OCI-LY7 (cell line): ENCODE measurements around the gene FAM81A. TPM values are rescaled to one million over a fixed set of nuclear protein-coding genes. Genes with fewer than 3 reads are reported as not detected.
"Not testable (repeated sequence)": the region's sequence is repeated elsewhere in the genome, so short reads cannot be mapped to it uniquely, and the experiment has no call there.

ENCODE experiments used
- BruUV-seq: library from RNA; stranded (reverse); fragments of 400-500 nt; replicated peaks from 2 replicates; lab custom pipeline; 2021; lab: Mats Ljungman, UMichigan
- CTCF ChIA-PET: fragments of 300-600 bp; sonication (Branson Sonifier 250); formaldehyde crosslinking; loops from one replicate; lab custom pipeline; 2022; ENCODE audit warnings: antibody characterized with exemption; ENCODE audit not compliant: unreplicated experiment; lab: Charles Lee
- POLR2A ChIA-PET: fragments of 300-600 bp; sonication (Branson Sonifier 250); formaldehyde crosslinking; loops from one replicate; lab custom pipeline; 2022; ENCODE audit warnings: antibody characterized with exemption; lab: Charles Lee
- DNase-seq: peaks from one replicate; pipeline ENCODE4 v3.0.0-alpha.2; 2015; ENCODE audit warnings: low spot score
- H2AFZ ChIP-seq: fragments of 200-600 bp; sonication (generic), shearing (Covaris generic); 2 replicates; pipeline ENCODE4 v1.6.1; 2014; ENCODE audit warnings: mild to moderate bottlenecking, antibody characterized with exemption, low read length, moderate library complexity
- H3K27ac ChIP-seq: fragments of 200-600 bp; sonication (generic); 2 replicates; pipeline ENCODE4 v1.5.1; 2014; ENCODE audit warnings: mixed run types, low read depth, mild to moderate bottlenecking, moderate library complexity, low read length, inconsistent platforms; ENCODE audit not compliant: poor library complexity, severe bottlenecking
- H3K36me3 ChIP-seq: fragments of 200-600 bp; sonication (generic); 2 replicates; pipeline ENCODE4 v1.6.1; 2014; ENCODE audit warnings: mild to moderate bottlenecking, antibody characterized with exemption, low read length, moderate library complexity, mixed read lengths; ENCODE audit not compliant: insufficient read depth
- H3K4me1 ChIP-seq: fragments of 200-600 bp; sonication (generic); 2 replicates; pipeline ENCODE4 v1.5.1; 2014; ENCODE audit warnings: mild to moderate bottlenecking, low read length; ENCODE audit not compliant: insufficient read depth, poor library complexity, severe bottlenecking
- H3K4me2 ChIP-seq: fragments of 200-600 bp; sonication (generic); 2 replicates; pipeline ENCODE4 v1.6.1; 2014; ENCODE audit warnings: mild to moderate bottlenecking, low read length
- H3K4me3 ChIP-seq: fragments of 200-600 bp; sonication (generic); 2 replicates; pipeline ENCODE4 v1.5.1; 2014; ENCODE audit warnings: mild to moderate bottlenecking, low read depth, low read length; ENCODE audit not compliant: poor library complexity, severe bottlenecking
- H3K79me2 ChIP-seq: fragments of 200-600 bp; sonication (generic); 2 replicates; pipeline ENCODE4 v1.6.1; 2016; ENCODE audit warnings: low read depth, mild to moderate bottlenecking, low read length, moderate library complexity, mixed read lengths; ENCODE audit not compliant: insufficient read depth
- H3K9me2 ChIP-seq: fragments of 200-600 bp; sonication (generic); 2 replicates; pipeline ENCODE4 v1.6.1; 2016; ENCODE audit warnings: mild to moderate bottlenecking, low read length, mixed read lengths; ENCODE audit not compliant: insufficient read depth
- H3K9me3 ChIP-seq: fragments of 200-600 bp; sonication (generic); 2 replicates; pipeline ENCODE4 v1.6.1; 2014; ENCODE audit warnings: mild to moderate bottlenecking, mixed run types, low read length, mixed read lengths
- H4K20me1 ChIP-seq: fragments of 200-600 bp; sonication (generic); 2 replicates; pipeline ENCODE4 v1.6.1; 2014; ENCODE audit warnings: mild to moderate bottlenecking, antibody characterized with exemption, low read length, moderate library complexity, mixed read lengths; ENCODE audit not compliant: insufficient read depth
- CTCF ChIP-seq: fragments of 200-600 bp; sonication (generic); conservative IDR thresholded peaks from 2 replicates; pipeline ENCODE4 v1.5.1; 2014; ENCODE audit warnings: mild to moderate bottlenecking, antibody characterized with exemption, low read length, moderate library complexity, mixed read lengths
- EZH2phosphoT487 ChIP-seq: fragments of 200-600 bp; sonication (generic); IDR thresholded peaks from 2 replicates; pipeline ENCODE4 v1.6.1; 2018; ENCODE audit warnings: low read depth, borderline replicate concordance, mild to moderate bottlenecking, mixed run types, antibody characterized with exemption, low read length, moderate library complexity, mixed read lengths
- intact Hi-C: fragments of 100-400 bp; cut with micrococcal nuclease; formaldehyde crosslinking; loops from one replicate; pipeline ENCODE4 v1.10.0; 2022; ENCODE audit not compliant: unreplicated experiment
- total RNA-seq, 2 experiments: library from RNA; depleted of rRNA in 1 of 2; stranded (reverse); fragments of >200 nt in 1 of 2; shearing (Covaris generic) in 1 of 2; gene quantifications; 2 replicates each; pipeline ENCODE4 v1.2.3, GENCODE V29; 2014 to 2022

The FAM81A gene
- total RNA-seq, 2 experiments from 2014 or later, result 11.6 to 37.4 TPM

DNA sequence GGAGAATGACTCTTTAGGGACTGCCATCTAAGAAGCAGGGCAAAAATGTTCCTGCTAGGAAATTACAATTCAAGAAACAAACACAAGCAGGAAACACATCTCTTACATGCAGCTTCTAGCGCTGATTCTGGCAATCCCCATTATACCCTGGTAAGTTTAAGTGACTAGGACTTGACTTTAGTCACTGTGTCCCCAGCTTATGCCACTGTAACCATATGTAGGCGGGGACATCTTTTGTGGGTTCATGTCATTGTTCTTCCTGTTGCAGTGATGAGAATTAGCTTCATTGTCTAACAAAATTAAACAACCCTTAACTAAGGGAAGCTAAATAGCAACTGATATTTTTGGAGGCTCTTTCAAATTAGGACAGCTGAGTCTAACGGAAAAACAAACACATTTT is 17.9 kb upstream of the FAM81A start:
- no peaks in the 10 kb centered on the region for H3K9me3 ChIP-seq
- intact Hi-C loops, result no loop called here
- H3K4me3 ChIP-seq, result no peak overlapping the region
- H3K9me2 ChIP-seq, result no peaks in the 10 kb centered on the region
- DNase-seq, result no peak
- ChIA-PET POLR2A (interaction anchor here (0.6 to 1.9 kb wide), 4 partner anchors 10 to 94 kb away, joined by 3 to 7 read pairs (median 4); no protein-coding TSS in a partner anchor), CTCF (no interaction called here)
- peaks cover 34% of the 10 kb centered on the region for H3K4me1 ChIP-seq
- H3K79me2 ChIP-seq, result no peaks in the 10 kb centered on the region
- no peak for TF ChIP-seq CTCF
- TF ChIP-seq EZH2phosphoT487, result no peak
- H2AFZ ChIP-seq, result no peak overlapping the region
- no peaks in the 10 kb centered on the region for H3K36me3 ChIP-seq
- no peak overlapping the region for H3K27ac ChIP-seq
- BruUV-seq, result no TSS peak
- H3K4me2 ChIP-seq, result no peak overlapping the region
- H4K20me1 ChIP-seq, result no peaks in the 10 kb centered on the region

GRCh38 chr15:59420986-59421618 is 16.9 kb upstream of the FAM81A start:
- POLR2A ChIA-PET, result interaction anchor here (0.6 to 1.9 kb wide), 5 partner anchors 8 to 479 kb away, joined by 3 to 7 read pairs (median 4); no protein-coding TSS in a partner anchor
- H3K79me2 ChIP-seq, result no peaks in the 10 kb centered on the region
- no peaks in the 10 kb centered on the region for H3K9me2 ChIP-seq
- no peak overlapping the region for H3K4me3 ChIP-seq
- H2AFZ ChIP-seq, result no peak overlapping the region
- H4K20me1 ChIP-seq, result no peaks in the 10 kb centered on the region
- BruUV-seq, result no TSS peak
- intact Hi-C loops, result no loop called here
- H3K36me3 ChIP-seq, result no peaks in the 10 kb centered on the region
- H3K4me2 ChIP-seq, result no peak overlapping the region
- H3K9me3 ChIP-seq, result no peaks in the 10 kb centered on the region
- CTCF ChIA-PET, result no interaction called here
- peaks cover 27% of the 10 kb centered on the region for H3K4me1 ChIP-seq
- H3K27ac ChIP-seq, result no peak overlapping the region
- DNase-seq, result no peak
- TF ChIP-seq EZH2phosphoT487 (no peak), CTCF (no peak)

DNA sequence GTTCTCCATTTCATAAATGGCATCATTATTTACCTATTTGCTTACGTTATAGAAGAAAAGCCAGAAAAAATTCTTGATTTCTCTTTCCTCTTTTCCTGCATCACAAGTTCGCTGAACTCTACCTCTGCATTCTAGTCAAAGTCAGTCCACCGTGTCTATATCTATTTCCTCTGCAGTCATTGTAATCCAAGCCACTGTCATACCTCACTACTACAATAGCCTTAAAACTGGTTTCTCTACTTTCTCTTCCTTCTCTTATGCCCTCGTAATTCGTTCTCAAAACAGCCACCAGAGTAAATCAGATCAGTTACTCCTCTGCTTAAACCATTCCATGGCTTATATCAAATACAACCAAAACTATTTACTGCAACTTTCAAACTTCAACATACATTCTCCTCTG is 13.4 kb upstream of the FAM81A start:
- no peaks in the 10 kb centered on the region for H3K79me2 ChIP-seq
- intact Hi-C loops, result no loop called here
- H3K27ac ChIP-seq, result no peak overlapping the region
- no peak for DNase-seq
- H3K4me3 ChIP-seq, result no peak overlapping the region
- TF ChIP-seq CTCF (no peak), EZH2phosphoT487 (no peak)
- CTCF ChIA-PET, result no interaction called here
- POLR2A ChIA-PET, result no interaction called here
- no peaks in the 10 kb centered on the region; the same call in 1 of the 2 replicates for H3K36me3 ChIP-seq
- no peaks in the 10 kb centered on the region for H3K9me2 ChIP-seq
- H3K4me1 ChIP-seq, result peaks cover 7% of the 10 kb centered on the region
- no peak overlapping the region for H3K4me2 ChIP-seq
- BruUV-seq, result no TSS peak
- H2AFZ ChIP-seq, result no peak overlapping the region
- peaks cover 17% of the 10 kb centered on the region for H3K9me3 ChIP-seq
- no peaks in the 10 kb centered on the region for H4K20me1 ChIP-seq

DNA sequence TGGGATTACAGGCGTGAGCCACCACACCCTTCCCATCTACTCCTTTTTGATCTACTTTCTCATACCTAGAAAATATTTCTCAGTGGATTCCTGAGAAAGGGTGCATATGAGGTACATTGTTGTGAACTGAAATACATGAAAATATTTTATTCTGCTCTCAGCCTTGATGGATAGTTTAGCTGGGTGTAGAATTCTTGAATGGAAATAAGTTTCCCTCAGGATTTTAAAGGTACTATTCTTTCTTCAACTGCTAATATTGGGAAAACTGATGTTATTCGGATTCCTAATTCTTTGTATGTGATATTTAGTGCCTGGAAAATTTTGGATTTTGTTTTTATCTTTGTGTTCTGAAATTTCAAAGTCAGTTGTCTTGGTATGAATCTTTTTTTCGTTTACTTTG is 9.1 kb upstream of the FAM81A start:
- H3K9me2 ChIP-seq, H3K27ac ChIP-seq, H4K20me1 ChIP-seq, H3K4me1 ChIP-seq, DNase-seq, H3K4me2 ChIP-seq, CTCF ChIA-PET, H2AFZ ChIP-seq, intact Hi-C loops, BruUV-seq, H3K79me2 ChIP-seq, H3K36me3 ChIP-seq, H3K4me3 ChIP-seq: not testable (repeated sequence)
- peaks cover 21% of the 10 kb centered on the region for H3K9me3 ChIP-seq
- POLR2A ChIA-PET, result interaction anchor here (0.7 kb wide), 2 partner anchors 32 to 163 kb away, joined by 3 to 5 read pairs; no protein-coding TSS in a partner anchor
